Stimulated activated CD8-positive, alpha-beta memory T cell treated with anti-CD3 and anti-CD28 coated beads, Interleukin-15, amount 100 ng/mL, for 48 hours (primary cell): ENCODE results near the gene TEX35.
"Not testable (repeated sequence)": the region's sequence is repeated elsewhere in the genome, so short reads cannot be mapped to it uniquely, and the experiment has no call there.

Experiments
- DNase-seq, 2 donors: peaks; one replicate each; pipeline ENCODE4 v3.0.0-alpha.2; 2020; ENCODE audit warnings: low read depth in 2 of 2

Gene TEX35

GRCh38 chr1:178494569-178494971, 18.3 kb upstream of the TEX35 start:
- no peak for DNase-seq

DNA sequence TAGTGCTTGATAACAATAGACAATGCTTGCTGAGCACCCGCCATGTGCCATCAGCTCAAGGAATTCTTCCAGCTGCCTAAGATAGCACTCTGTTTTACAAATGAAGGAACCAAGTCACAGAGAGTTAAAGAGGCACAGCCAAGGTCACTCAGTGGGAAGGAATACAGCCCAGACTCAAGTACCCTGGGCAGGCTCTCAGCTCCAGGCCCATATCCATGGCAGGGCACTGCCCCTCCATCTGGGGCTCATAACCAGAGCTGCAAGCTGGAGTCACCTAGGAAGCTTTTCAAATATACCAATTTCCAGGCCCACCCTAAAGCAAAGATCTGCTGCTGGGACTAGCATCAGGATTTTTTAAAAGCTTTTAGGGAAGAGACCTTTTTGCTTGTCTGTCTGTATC, 17.8 kb upstream of the TEX35 start:
- DNase-seq, result no peak

DNA sequence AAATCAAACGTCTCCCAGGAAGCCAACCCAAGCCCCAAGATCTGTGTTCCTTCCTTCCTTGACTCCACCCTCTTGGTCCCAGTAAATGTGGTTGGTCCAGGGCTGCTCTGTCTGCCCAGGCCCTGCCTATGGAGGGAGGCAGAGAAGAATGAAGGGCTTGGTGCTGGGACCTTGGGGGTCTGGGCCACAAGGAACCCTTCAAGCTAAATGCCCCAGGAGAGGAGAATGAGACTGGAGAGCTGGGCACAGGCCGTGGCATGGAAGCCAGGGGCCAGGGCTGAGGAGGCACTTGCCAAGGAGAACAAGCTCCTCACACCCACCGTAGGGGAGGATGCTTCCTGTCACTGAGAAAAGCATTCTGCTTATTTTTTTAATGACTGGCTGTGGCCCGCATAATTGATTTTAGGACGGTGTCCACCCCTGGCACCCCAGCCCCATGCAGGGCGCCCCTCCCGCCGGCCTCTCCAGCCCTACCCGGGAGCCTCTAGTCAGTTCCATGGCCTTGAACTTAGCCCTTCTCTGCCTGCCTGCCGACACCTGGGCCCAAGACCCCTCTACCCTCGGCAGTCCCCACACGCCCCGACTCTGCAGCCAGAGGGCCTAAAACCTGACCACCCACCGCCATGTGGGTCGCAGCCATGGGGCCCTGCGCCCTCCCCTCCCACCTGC, 17.0 kb upstream of the TEX35 start:
- DNase-seq, result no peak

DNA sequence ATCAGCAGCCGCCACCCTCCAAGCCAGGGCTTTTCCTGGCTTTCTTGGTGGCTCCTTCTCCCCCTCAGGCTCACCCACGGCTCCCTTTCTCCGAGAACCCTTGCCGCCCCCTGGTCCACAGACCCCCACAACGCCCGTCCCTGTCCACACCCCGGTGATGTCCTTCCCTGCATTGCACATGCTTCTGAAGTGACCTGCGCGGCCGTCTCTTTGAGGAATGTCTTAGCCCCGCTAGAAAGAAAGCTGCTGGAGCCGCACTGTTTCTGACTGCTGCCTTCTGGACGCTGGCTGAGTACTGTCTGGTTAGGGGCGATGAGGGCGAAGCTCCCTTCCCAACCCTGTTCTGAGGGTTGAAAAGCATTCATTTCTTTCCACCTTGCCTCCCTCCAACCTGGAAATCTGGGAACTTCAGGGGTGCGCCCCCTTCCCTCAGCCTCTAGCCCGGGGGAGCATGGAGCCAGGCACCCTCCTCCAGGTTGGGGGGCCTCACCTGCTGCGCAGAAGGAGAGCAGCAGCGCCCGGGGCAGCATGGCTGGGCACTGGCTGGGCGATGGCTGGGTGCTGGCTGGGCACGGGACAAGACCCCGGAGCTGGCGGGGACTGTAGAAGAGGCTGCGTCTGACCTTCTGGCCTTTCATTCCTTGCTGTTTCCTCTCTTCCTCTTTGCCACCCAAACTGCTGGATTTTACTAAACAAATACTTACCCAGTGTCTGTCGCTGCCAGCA, 16.3 kb upstream of the TEX35 start, which contains the start of gene CLEC20A:
CLEC20A (minus strand) TSS at position 555 of the 726 bp plus-strand sequence; CDS start at position 530, 25 bp downstream.
- DNase-seq, result no peak

DNA sequence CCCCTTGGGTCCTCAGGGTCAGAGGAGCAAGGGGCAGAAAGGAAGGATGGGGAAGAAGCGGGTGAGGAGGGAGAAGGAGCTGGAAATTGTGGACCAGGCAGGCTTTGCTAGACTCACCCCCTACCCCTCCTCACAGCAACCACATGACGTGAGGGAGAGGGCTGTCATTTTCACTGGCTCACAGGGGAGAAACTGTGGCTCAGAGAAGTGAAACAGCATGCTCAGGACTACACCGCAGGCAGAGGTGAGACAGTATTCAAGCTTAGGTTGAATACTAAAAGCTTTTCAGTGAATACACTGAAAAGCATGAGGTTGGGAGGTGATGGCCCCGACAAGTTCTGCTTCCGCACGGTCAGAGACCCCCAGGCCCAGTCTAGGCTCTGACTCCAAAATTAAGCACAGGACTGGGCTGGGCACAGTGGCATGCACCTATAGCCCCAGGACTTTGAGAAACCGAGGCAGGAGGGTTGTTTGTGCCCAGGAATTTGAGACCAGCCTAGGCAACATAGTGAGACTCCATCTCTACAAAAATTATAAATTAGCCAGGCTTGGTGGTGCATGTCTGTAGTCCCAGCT, 14.9 kb upstream of the TEX35 start:
- DNase-seq, result no peak

DNA sequence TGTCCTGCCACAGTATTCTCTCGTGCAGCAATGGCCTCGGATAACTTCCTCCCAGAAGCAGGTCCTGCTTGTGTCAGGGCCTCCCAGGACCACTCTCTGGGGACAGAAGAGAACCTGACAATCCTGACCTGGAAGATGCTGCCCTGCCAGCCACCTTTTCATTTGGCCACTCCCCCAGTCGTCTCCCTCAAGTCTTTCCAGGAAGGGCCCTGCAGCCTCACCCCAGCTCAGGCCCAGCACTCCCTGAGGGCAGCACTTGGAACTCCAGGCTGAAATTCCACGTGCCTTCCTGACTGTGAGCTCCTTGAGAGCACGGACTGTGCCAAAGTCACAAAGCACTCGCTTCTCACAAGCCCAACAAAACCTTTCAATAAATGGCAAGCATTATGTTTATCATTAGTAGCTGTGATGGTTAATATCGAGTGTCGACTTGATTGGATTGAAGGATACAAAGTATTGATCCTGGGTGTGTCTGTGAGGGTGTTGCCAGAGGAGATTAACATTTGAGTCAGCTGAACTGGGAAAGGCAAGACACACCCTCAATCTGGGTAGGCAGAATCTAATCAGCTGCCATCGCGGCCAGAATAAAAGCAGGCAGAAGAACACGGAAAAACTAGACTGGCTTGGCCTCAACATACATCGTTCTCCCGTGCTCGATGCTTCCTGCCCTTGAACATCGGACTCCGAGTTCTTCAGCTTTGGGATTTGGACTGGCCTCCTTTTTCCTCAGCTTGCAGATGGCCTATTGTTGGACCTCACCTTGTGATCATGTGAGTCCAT, 13.8 kb upstream of the TEX35 start:
- DNase-seq, result no peak

- no peak for DNase-seq
Measured at GRCh38 chr1:178500091-178500770, 12.7 kb upstream of the TEX35 start.

GRCh38 chr1:178500936-178501554, 11.9 kb upstream of the TEX35 start:
- no peak for DNase-seq

GRCh38 chr1:178501705-178502329, 11.1 kb upstream of the TEX35 start:
- peak; percentile 14 to 42 for DNase-seq

- DNase-seq, result no peak
Measured at GRCh38 chr1:178502330-178502714, 10.6 kb upstream of the TEX35 start.

DNA sequence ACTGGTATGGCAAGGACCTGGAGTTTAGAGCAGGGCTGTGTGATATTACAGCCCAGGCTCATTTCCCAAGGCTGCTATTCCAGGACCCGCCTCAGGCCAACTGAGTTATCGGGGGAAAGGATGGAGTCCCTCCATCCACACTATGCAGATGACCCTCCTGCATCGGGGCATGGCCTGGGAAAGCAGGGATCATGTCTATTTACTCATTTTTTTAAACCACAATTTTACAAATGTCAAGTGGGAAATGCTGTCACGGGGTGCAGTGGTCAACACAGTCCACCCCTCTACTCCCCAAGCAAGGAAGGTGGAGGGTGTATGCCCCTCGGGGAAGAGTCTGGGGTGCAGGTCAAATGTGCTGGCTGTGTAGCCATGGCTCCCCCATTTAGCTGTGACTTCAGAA, 10.1 kb upstream of the TEX35 start:
- no peak for DNase-seq

DNA sequence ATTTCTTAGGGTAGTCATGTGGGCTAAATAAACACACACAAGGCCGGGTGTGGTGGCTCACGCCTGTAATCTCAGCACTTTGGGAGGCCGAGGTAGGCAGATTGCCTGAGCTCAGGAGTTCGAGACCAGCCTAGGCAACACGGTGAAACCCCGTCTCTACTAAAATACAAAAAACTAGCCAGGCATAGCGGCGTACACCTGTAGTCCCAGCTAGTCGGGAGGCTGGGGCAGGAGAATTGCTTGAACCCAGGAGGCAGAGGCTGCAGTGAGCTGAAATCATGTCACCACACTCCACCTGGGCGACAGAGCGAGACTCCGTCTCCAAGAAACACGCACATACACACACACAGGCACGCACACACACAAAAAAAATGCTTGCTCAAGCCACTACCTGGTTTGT, 9.6 kb upstream of the TEX35 start:
- not testable (repeated sequence) for DNase-seq

DNA sequence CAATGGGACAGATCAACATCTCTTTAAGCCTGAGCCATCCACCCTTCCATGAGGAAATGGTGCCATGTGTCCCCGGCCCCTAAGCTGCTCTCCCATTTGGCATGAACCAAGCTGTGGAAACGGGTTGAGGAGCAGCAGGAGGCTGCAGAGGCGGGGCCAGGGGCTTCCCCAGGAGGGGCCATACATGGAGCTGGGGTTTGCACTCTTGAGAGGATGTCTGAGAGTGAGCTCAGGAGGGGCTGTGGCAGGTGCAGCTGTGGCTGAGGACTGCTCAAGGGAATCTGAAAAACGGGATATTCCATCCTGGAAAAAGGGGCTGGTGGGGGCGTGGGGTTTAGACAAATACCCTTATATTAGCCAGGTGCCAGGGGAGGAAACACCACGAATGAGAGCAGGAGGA, 9.1 kb upstream of the TEX35 start:
- no peak for DNase-seq

- no peak for DNase-seq
Measured at GRCh38 chr1:178504286-178504685, 8.6 kb upstream of the TEX35 start.

GRCh38 chr1:178506177-178506576, 6.7 kb upstream of the TEX35 start:
- DNase-seq, result no peak

DNA sequence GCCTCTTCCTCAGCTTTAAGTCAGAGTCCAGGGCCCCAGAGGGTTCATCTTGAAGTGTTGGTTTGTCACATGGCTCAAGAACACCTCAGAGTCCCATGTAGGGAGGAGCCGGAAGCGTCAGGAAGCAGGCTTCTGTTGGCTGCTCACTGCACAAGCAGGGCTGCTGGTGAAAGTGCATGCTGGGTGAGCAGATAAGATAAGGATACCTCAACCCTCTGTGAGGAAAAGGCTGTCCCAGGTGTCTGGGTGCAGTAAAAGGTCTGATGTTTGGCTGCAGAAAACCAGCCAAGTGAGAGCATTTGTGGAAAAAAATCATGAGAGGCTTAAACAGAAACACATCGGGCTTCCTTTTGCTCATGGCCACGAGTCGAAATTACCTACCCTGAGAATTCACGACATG, 6.2 kb upstream of the TEX35 start:
- DNase-seq, result no peak

GRCh38 chr1:178509414-178510007, 3.4 kb upstream of the TEX35 start:
- no peak for DNase-seq

DNA sequence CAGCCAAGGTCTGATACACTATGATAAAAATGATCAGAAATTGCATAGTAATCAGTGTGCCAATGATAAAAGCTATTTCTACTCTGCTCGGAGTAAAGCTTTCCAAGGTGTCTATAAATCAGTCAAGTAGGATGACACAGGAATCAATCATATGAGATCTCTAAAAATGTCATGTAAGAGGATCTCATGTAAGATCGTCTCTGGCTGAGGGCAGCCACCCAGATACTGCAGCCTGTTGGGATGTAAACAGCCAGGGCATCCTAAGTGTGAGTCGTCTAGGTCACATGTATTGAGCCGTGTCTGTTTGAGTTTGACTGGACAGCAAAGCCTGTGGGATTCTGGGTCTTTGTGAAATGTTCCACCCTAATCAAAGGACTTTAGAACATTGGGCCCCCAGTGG, 2.8 kb upstream of the TEX35 start:
- DNase-seq, result no peak

GRCh38 chr1:178513278-178513983, 522 bp downstream of the TEX35 start:
- no peak for DNase-seq

GRCh38 chr1:178516110-178516509, 3.2 kb downstream of the TEX35 start:
- DNase-seq, result no peak
